Neural progenitor cell (in vitro differentiated cells): ENCODE measurements around the gene CACNA1C.

Experiments
- EZH2 ChIP-seq: fragments of 200-600 bp; sonication (generic); IDR thresholded peaks from 2 replicates; pipeline ENCODE4 v1.6.1; 2017; ENCODE audit warnings: antibody characterized with exemption, mild to moderate bottlenecking, moderate library complexity
- TF ChIP-seq, protein P1 (sequence below): fragments of 200-600 bp; sonication (generic); IDR thresholded peaks from 2 replicates; pipeline ENCODE4 v1.5.1; 2017; ENCODE audit warnings: antibody characterized with exemption, mild to moderate bottlenecking

DNA sequence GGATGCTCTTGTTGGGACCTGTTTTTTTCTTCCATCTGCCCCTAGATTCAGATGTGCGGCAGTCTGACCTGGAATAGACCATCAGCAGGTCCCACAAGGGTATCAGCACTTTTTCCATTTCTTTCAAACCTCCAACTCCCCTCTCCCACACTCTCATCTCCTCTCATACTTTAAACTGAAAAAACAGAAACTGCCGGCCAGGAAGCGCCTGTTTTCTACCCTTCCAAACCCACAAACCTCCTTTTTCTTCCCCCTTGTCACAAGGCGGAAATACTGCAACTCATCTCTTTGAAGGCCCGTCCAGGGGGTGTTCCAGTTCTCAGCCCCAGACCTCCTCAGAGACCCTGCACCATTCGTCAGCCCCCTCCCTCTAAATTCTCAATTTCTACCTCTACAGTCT lies 679.5 kb downstream of the CACNA1C start:
- TF ChIP-seq, protein P1, sequence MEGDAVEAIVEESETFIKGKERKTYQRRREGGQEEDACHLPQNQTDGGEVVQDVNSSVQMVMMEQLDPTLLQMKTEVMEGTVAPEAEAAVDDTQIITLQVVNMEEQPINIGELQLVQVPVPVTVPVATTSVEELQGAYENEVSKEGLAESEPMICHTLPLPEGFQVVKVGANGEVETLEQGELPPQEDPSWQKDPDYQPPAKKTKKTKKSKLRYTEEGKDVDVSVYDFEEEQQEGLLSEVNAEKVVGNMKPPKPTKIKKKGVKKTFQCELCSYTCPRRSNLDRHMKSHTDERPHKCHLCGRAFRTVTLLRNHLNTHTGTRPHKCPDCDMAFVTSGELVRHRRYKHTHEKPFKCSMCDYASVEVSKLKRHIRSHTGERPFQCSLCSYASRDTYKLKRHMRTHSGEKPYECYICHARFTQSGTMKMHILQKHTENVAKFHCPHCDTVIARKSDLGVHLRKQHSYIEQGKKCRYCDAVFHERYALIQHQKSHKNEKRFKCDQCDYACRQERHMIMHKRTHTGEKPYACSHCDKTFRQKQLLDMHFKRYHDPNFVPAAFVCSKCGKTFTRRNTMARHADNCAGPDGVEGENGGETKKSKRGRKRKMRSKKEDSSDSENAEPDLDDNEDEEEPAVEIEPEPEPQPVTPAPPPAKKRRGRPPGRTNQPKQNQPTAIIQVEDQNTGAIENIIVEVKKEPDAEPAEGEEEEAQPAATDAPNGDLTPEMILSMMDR: no peak
- TF ChIP-seq EZH2: no peak
